ENCODE measurements around the gene TRAF7. TPM values are rescaled to one million over a fixed set of nuclear protein-coding genes. Genes with fewer than 3 reads are reported as not detected.
A peak's percentile ranks its signal among the peaks of the same experiment; 100 is the strongest.

The TRAF7 gene
- total RNA-seq, 4 donors from 2014 or later = 51.2 to 120 (median 79.3) TPM

DNA sequence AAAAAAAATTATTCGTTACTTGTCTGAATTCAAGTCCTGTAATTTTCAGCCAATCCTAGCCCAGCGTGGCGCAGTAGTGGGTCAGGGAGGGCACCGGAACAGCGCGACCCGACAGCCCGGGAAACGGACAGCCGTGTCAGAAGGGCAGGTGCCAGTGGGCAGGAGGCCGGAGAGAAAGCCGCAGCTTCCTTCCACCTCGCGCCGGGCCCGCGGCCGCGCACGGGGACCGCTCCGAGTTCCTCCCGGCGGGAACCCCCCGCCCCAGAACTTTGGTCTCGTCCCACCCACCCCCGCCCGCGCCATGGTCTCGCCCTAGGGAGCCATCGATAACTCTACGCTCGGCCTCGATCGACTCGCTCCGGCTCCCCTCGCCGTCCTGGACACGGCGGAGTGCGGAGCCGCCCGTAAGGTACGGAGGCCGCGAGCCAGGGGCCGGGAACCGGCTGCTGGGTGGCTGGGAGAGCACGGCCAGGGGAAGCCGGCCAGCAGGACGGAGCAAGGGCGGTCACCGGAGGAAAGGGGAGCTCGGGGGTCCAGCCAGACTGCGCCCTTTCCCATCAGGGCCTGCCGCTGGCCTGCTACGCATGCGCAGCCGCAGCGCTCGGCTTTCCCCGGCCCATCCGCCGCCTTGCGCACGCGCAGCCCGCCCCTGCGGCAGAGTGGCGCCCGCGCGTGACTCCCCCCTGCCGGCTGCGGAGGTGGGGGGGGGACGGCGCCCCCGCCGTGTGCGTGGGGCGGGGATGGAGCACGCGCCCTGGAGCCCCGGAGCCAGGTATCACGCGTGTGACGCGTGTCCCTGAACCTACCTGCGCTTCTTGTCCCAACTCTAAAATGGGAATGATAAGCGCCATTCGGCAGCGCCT, 49.8 kb downstream of the TRAF7 start, which contains the start of gene MLST8:
MLST8 (plus strand) TSS at position 351 of the 863 bp plus-strand sequence. CDS start 632 bp downstream, outside the sequence.
- peak within 1 kb of the TSS; percentile 59 to 98 (median 82) for H3K4me3 ChIP-seq
- peak; percentile 81 to 93 (median 92) for DNase-seq
- peaks cover 0 to 18% (median 6%) of the 10 kb centered on the region in 4 donors for H3K4me1 ChIP-seq
- H3K27me3 ChIP-seq = no peaks in the 10 kb centered on the region
- H3K36me3 ChIP-seq = peaks cover 0 to 36% (median 0%) of the 10 kb centered on the region in 3 donors
- peak within 1 kb of the TSS; percentile 84 to 99 (median 96) for H3K27ac ChIP-seq
- no peaks in the 10 kb centered on the region for H3K9me3 ChIP-seq
- TF ChIP-seq, protein P1, sequence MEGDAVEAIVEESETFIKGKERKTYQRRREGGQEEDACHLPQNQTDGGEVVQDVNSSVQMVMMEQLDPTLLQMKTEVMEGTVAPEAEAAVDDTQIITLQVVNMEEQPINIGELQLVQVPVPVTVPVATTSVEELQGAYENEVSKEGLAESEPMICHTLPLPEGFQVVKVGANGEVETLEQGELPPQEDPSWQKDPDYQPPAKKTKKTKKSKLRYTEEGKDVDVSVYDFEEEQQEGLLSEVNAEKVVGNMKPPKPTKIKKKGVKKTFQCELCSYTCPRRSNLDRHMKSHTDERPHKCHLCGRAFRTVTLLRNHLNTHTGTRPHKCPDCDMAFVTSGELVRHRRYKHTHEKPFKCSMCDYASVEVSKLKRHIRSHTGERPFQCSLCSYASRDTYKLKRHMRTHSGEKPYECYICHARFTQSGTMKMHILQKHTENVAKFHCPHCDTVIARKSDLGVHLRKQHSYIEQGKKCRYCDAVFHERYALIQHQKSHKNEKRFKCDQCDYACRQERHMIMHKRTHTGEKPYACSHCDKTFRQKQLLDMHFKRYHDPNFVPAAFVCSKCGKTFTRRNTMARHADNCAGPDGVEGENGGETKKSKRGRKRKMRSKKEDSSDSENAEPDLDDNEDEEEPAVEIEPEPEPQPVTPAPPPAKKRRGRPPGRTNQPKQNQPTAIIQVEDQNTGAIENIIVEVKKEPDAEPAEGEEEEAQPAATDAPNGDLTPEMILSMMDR (IDR thresholded peaks at IDR 0.05) = peak in 4 of 6 experiments; percentile 20 to 35 (median 28)
- peak; percentile 78 to 89 for TF ChIP-seq POLR2A (IDR thresholded peaks at IDR 0.05)

DNA sequence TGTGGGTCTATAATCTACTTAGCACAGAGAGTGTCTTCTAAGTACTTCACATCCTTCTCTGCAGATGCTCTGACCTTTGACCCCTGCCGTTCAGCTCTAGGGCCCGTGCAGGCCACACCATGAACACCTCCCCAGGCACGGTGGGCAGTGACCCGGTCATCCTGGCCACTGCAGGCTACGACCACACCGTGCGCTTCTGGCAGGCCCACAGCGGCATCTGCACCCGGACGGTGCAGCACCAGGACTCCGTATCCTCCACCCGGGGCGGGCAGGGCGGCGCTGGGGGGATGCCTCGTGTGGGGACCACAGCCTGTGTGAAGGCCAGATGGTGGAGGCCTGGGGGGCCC, 50.4 kb downstream of the TRAF7 start:
- H3K27me3 ChIP-seq = no peaks in the 10 kb centered on the region
- H3K36me3 ChIP-seq = peaks cover 0 to 36% (median 0%) of the 10 kb centered on the region in 3 donors
- H3K4me1 ChIP-seq = peaks cover 0 to 18% (median 6%) of the 10 kb centered on the region in 4 donors
- no peaks in the 10 kb centered on the region for H3K9me3 ChIP-seq
- DNase-seq = no peak
- H3K4me3 ChIP-seq = peak overlapping the region; percentile 59 to 98 (median 82)
- TF ChIP-seq POLR2A (IDR thresholded peaks at IDR 0.05) = no peak
- TF ChIP-seq, protein P1 (IDR thresholded peaks at IDR 0.05) = no peak
- peak overlapping the region; percentile 84 to 99 (median 96) for H3K27ac ChIP-seq

DNA sequence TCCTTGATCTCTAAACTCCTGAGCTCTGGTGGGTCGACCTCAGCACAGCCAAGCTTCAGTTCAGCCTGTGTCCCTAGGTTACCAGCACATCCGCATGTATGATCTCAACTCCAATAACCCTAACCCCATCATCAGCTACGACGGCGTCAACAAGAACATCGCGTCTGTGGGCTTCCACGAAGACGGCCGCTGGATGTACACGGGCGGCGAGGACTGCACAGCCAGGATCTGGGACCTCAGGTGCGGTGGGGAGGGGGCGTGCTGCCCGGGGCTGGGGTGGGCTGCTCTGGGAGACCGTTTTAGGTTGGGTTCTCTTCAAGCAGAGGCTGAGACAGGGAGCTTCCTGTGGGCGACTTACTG, 50.8 kb downstream of the TRAF7 start:
- Histone ChIP-seq H3K27me3 (no peaks in the 10 kb centered on the region), H3K4me1 (peaks cover 0 to 18% (median 6%) of the 10 kb centered on the region in 4 donors), H3K36me3 (peaks cover 0 to 36% (median 0%) of the 10 kb centered on the region in 3 donors), H3K4me3 (peak overlapping the region; percentile 59 to 98 (median 82)), H3K27ac (peak overlapping the region in 2 of 4 donors; percentile 98 to 99), H3K9me3 (no peaks in the 10 kb centered on the region)
- TF ChIP-seq, protein P1 (IDR thresholded peaks at IDR 0.05) = no peak
- no peak for TF ChIP-seq POLR2A (IDR thresholded peaks at IDR 0.05)
- no peak for DNase-seq

DNA sequence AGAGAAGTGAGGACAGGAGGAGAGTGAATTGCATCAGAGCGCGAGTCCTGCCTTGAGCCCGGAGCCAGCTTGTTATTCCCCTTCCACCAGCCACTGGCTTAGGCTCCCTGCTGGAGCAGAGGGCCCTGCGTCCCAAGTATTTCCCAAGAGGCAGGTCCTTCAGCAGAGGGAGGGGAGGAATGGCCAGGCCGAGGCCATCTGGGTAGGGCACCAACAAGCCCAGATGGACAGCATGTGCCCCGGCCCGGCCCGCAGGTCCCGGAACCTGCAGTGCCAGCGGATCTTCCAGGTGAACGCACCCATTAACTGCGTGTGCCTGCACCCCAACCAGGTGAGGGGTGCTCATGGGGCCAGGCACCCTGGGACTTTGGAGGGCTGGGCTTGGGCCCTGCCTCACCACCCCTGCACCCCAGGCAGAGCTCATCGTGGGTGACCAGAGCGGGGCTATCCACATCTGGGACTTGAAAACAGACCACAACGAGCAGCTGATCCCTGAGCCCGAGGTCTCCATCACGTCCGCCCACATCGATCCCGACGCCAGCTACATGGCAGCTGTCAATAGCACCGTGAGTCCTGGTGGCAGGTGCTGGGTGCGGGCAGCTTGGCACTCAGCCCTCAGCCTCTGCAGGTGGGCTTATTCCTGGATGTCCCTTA, 51.3 kb downstream of the TRAF7 start:
- Histone ChIP-seq H3K9me3 (no peaks in the 10 kb centered on the region), H3K27ac (no peak overlapping the region), H3K4me1 (peaks cover 0 to 18% (median 6%) of the 10 kb centered on the region in 4 donors), H3K27me3 (no peaks in the 10 kb centered on the region), H3K4me3 (no peak overlapping the region), H3K36me3 (peaks cover 0 to 36% (median 0%) of the 10 kb centered on the region in 3 donors)
- no peak for DNase-seq
- TF ChIP-seq, protein P1 (IDR thresholded peaks at IDR 0.05) = no peak
- no peak for TF ChIP-seq POLR2A (IDR thresholded peaks at IDR 0.05)

DNA sequence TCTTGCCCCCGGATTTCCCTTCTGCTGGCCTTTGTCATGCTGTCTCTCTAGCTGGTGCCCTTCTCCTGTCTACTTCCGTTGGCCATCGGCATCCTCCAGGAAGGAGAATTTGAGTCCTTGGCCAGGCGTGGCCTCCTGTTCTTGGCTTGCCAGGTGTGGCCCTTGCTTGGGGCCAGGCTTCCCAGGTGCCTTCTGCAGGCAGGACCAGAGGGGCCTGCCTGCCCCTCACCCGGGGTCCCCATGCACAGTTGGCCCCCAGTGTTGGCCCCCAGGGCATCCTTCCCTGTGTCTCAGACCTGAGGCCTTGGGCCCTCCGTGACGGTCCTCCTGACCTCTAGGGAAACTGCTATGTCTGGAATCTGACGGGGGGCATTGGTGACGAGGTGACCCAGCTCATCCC, 52.3 kb downstream of the TRAF7 start:
- Histone ChIP-seq H3K4me1 (peaks cover 0 to 26% (median 6%) of the 10 kb centered on the region in 4 donors), H3K9me3 (no peaks in the 10 kb centered on the region), H3K36me3 (peaks cover 0 to 36% (median 0%) of the 10 kb centered on the region in 3 donors), H3K4me3 (no peak overlapping the region), H3K27me3 (no peaks in the 10 kb centered on the region), H3K27ac (no peak overlapping the region)
- no peak for DNase-seq
- TF ChIP-seq, protein P1 (IDR thresholded peaks at IDR 0.05) = no peak
- TF ChIP-seq POLR2A (IDR thresholded peaks at IDR 0.05) = no peak

Data from Peyer's patch (tissue), 4 donors.